NCI-H1694 (cell line): ENCODE measurements around the gene SFXN4.
"Not testable (repeated sequence)": the region's sequence is repeated elsewhere in the genome, so short reads cannot be mapped to it uniquely, and the experiment has no call there.

Experiments used
- DNase-seq: peaks from one replicate; lab custom pipeline; 2025; lab: John Stamatoyannopoulos, UW

SFXN4 gene

GRCh38 chr10:119190954-119191785 is 25.7 kb upstream of the SFXN4 start:
- DNase-seq, result no peak

GRCh38 chr10:119190353-119190752 is 24.8 kb upstream of the SFXN4 start:
- DNase-seq, result no peak

- DNase-seq, result no peak
Observed at GRCh38 chr10:119189811-119190282, 24.3 kb upstream of the SFXN4 start.

- DNase-seq, result no peak
Observed at GRCh38 chr10:119183664-119184412, 18.3 kb upstream of the SFXN4 start.

GRCh38 chr10:119180850-119181400 is 15.4 kb upstream of the SFXN4 start:
- DNase-seq, result not testable (repeated sequence)

GRCh38 chr10:119178372-119179119 is 13.0 kb upstream of the SFXN4 start, which contains the start of gene PRDX3:
PRDX3 (minus strand) TSS chr10:119178812; CDS start chr10:119178790, 22 bp downstream.
- peak; percentile 40 for DNase-seq

GRCh38 chr10:119177708-119178371 is 12.3 kb upstream of the SFXN4 start:
- DNase-seq, result no peak

GRCh38 chr10:119176166-119176565 is 10.7 kb upstream of the SFXN4 start:
- DNase-seq, result no peak

- DNase-seq, result no peak
Observed at GRCh38 chr10:119174109-119174508, 8.6 kb upstream of the SFXN4 start.

- DNase-seq, result no peak
Observed at GRCh38 chr10:119167041-119167440, 1.5 kb upstream of the SFXN4 start.

GRCh38 chr10:119166564-119166963 is 1.1 kb upstream of the SFXN4 start:
- DNase-seq, result no peak

GRCh38 chr10:119166118-119166500 is 595 bp upstream of the SFXN4 start:
- DNase-seq, result no peak

- no peak for DNase-seq
Observed at GRCh38 chr10:119162452-119163092, 2.9 kb downstream of the SFXN4 start.

GRCh38 chr10:119161680-119162451 is 3.6 kb downstream of the SFXN4 start:
- no peak for DNase-seq

GRCh38 chr10:119159332-119159731 is 6.2 kb downstream of the SFXN4 start:
- no peak for DNase-seq

GRCh38 chr10:119153661-119154060 is 11.9 kb downstream of the SFXN4 start:
- no peak for DNase-seq

- no peak for DNase-seq
Observed at GRCh38 chr10:119153041-119153440, 12.5 kb downstream of the SFXN4 start.

GRCh38 chr10:119151601-119152000 is 13.9 kb downstream of the SFXN4 start:
- not testable (repeated sequence) for DNase-seq

- DNase-seq, result no peak
Observed at GRCh38 chr10:119149729-119150128, 15.8 kb downstream of the SFXN4 start.

- no peak for DNase-seq
Observed at GRCh38 chr10:119149157-119149556, 16.4 kb downstream of the SFXN4 start.
